ENCODE data around the gene REEP1. TPM values are rescaled to one million over a fixed set of nuclear protein-coding genes. Genes with fewer than 3 reads are reported as not detected.

The REEP1 gene
- total RNA-seq, 2 donors from 2014 or later = 4.0 to 5.4 TPM

DNA sequence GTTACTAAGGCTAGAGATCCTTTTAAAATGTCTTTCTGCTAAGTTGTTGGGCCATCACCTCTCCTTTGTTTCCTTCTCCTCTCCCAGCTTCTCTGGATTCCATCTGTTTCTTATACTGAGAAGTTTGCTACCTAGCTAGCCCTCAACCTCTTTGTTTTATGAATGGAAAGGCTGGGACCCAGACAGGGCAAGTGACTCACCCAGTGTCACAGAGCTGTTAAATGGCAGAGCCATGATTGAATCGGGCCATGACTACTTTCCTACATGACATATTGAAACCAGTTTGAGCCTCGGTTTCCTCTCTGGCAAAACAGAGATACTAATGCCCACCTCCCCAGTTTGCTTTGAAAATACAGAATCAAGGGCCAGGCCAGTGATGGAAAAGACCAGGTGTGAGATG lies 24.1 kb downstream of the REEP1 start:
- ATAC-seq (no peak), DNase-seq (no peak)
- no peaks in the 10 kb centered on the region for H3K9me3 ChIP-seq
- H3K4me3 ChIP-seq = no peak overlapping the region
- H3K4me1 ChIP-seq = no peaks in the 10 kb centered on the region
- intact Hi-C loops (cut with DNase I) = no loop called here
- H3K27me3 ChIP-seq = no peaks in the 10 kb centered on the region
- no peaks in the 10 kb centered on the region for H3K36me3 ChIP-seq (replicated peaks in 1 of 2; ENCODE audit: insufficient read depth in 1 of 2, low read depth in 2 of 2)
- 83% methylated on average over 2 of the region's 2 CpGs for WGBS, 2 donors
- TF ChIP-seq POLR2A (IDR thresholded peaks at IDR 0.05) = no peak
- TF ChIP-seq, protein P1, sequence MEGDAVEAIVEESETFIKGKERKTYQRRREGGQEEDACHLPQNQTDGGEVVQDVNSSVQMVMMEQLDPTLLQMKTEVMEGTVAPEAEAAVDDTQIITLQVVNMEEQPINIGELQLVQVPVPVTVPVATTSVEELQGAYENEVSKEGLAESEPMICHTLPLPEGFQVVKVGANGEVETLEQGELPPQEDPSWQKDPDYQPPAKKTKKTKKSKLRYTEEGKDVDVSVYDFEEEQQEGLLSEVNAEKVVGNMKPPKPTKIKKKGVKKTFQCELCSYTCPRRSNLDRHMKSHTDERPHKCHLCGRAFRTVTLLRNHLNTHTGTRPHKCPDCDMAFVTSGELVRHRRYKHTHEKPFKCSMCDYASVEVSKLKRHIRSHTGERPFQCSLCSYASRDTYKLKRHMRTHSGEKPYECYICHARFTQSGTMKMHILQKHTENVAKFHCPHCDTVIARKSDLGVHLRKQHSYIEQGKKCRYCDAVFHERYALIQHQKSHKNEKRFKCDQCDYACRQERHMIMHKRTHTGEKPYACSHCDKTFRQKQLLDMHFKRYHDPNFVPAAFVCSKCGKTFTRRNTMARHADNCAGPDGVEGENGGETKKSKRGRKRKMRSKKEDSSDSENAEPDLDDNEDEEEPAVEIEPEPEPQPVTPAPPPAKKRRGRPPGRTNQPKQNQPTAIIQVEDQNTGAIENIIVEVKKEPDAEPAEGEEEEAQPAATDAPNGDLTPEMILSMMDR (IDR thresholded peaks at IDR 0.05) = no peak
- no peak overlapping the region for H3K27ac ChIP-seq

DNA sequence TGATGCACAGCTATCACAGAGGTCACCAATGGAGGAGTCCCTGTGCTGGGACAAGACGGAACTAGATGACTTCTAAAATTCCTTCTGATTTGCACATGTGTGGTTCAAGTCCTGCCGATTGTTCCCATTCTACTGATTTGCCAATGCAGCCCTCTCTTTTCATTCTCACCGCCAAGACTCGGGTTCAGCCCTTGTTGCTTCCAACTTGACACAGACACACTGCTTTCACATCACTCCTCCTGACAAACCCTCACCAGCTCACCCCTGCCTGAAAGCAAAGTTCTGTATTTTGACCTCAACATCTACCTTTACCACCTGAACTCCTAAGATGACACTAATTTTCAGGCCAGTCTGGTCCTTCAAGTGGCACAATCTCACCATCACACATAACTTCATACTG lies 25.5 kb downstream of the REEP1 start:
- Histone ChIP-seq H3K27me3 (no peaks in the 10 kb centered on the region), H3K4me3 (no peak overlapping the region), H3K27ac (no peak overlapping the region), H3K4me1 (no peaks in the 10 kb centered on the region), H3K36me3 (replicated peaks in 1 of 2; ENCODE audit: insufficient read depth in 1 of 2, low read depth in 2 of 2) (no peaks in the 10 kb centered on the region), H3K9me3 (no peaks in the 10 kb centered on the region)
- no peak for DNase-seq
- no peak for ATAC-seq
- TF ChIP-seq, protein P1 (IDR thresholded peaks at IDR 0.05) = no peak
- TF ChIP-seq POLR2A (IDR thresholded peaks at IDR 0.05) = no peak
- intact Hi-C loops (cut with DNase I) = no loop called here
- 91 to 93% methylated on average over 4 of the region's 4 CpGs for WGBS, 2 donors

DNA sequence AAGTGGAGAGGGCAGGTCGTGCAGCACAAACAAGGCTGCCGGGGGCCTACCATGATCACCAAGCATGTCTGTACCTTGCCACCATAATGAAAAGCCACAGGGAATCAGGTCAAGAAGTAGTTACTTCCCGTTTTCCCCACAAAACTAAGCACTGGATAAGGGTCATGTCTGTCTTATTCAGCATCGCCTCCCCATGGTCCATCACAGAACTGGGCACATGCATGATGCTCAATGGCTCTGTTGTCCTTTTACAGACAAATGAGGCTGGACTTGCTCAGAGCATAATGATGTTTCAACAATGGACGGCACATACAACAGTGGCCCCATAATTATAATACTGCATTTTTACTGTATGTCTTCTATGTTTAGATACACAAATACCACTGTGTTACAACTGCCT lies 27.5 kb downstream of the REEP1 start:
- Histone ChIP-seq H3K9me3 (no peaks in the 10 kb centered on the region), H3K27me3 (no peaks in the 10 kb centered on the region), H3K27ac (no peak overlapping the region), H3K4me1 (no peaks in the 10 kb centered on the region), H3K36me3 (replicated peaks in 1 of 2; ENCODE audit: insufficient read depth in 1 of 2, low read depth in 2 of 2) (no peaks in the 10 kb centered on the region), H3K4me3 (no peak overlapping the region)
- DNase-seq = no peak
- TF ChIP-seq POLR2A (IDR thresholded peaks at IDR 0.05) = no peak
- TF ChIP-seq, protein P1 (IDR thresholded peaks at IDR 0.05) = no peak
- ATAC-seq = no peak
- 84 to 86% methylated on average over 5 of the region's 5 CpGs for WGBS, 2 donors
- intact Hi-C loops (cut with DNase I) = no loop called here

DNA sequence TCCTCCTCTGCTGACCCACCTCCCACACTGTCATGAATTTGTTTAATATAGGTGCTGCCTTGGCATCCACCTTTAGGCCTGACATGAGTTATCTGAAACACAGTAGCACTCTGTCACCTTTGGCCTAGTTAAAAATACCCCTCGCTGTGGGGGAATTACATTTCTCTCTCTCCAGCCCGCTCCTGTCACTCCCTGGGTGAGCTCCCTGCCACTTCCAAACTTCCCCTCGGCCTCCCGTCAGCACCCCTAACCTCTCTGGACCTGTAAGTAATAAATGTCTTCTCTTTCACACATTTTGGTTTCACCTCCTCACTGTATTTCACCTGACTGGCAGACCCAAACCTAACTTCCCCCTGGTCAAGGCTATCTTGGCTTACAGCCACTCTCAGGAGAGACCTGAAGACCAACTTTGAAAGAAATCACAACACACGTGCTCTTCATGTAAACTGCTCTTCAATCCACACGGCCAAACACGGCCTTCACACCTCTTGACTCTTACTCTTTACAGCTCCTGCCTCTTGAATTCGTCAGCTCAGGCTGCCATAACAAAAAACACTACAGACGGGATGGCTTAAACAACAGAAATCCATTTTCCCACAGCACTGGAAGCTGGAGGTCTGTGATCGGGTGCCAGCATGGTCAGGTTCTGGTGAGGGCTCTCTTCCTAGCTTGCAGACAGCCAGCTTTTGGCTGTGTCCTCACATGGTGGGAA lies 28.3 kb downstream of the REEP1 start:
- H3K27me3 ChIP-seq = no peaks in the 10 kb centered on the region
- ATAC-seq = no peak
- DNase-seq = no peak
- intact Hi-C loops (cut with DNase I) = no loop called here
- H3K27ac ChIP-seq = no peak overlapping the region
- H3K36me3 ChIP-seq (replicated peaks in 1 of 2; ENCODE audit: insufficient read depth in 1 of 2, low read depth in 2 of 2) = no peaks in the 10 kb centered on the region
- H3K4me3 ChIP-seq = no peak overlapping the region
- WGBS, 2 donors = 76 to 85% methylated on average over 10 of the region's 10 CpGs
- TF ChIP-seq, protein P1 (IDR thresholded peaks at IDR 0.05) = no peak
- no peak for TF ChIP-seq POLR2A (IDR thresholded peaks at IDR 0.05)
- no peaks in the 10 kb centered on the region for H3K4me1 ChIP-seq
- H3K9me3 ChIP-seq = no peaks in the 10 kb centered on the region

DNA sequence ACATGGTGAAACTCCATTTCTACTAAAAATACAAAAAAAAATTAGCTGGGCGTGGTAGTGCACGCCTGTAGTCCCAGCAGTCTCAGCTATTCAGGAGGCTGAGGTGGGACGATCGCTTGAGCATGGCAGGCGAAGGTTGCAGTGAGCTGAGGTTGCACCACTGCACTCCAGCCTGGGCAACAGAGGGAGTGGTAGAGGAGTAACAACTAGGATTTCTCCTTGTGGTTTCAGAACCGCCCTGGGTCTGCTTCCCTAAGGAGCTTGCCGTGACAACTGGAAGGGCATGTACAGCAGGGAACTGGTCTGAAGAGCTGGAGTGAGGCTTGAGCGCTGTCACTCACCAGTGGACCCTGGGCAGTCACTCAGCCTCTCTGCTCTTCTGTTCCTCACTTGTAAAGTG lies 29.1 kb downstream of the REEP1 start:
- no peaks in the 10 kb centered on the region for H3K4me1 ChIP-seq
- no peak for ATAC-seq
- no peak for TF ChIP-seq POLR2A (IDR thresholded peaks at IDR 0.05)
- TF ChIP-seq, protein P1 (IDR thresholded peaks at IDR 0.05) = no peak
- no peaks in the 10 kb centered on the region for H3K9me3 ChIP-seq
- no peak for DNase-seq
- intact Hi-C loops (cut with DNase I) = no loop called here
- H3K36me3 ChIP-seq (replicated peaks in 1 of 2; ENCODE audit: insufficient read depth in 1 of 2, low read depth in 2 of 2) = no peaks in the 10 kb centered on the region
- no peak overlapping the region for H3K4me3 ChIP-seq
- no peak overlapping the region for H3K27ac ChIP-seq
- WGBS, 2 donors = 89 to 91% methylated on average over 8 of the region's 8 CpGs
- no peaks in the 10 kb centered on the region for H3K27me3 ChIP-seq
